SH-SY5Y (cell line): ENCODE data around the gene TSC22D4.

Experiments
- GATA2 ChIP-seq: IDR thresholded peaks from 2 replicates; pipeline ENCODE4 v1.6.1; 2011; ENCODE audit warnings: mild to moderate bottlenecking, low read depth, low read length
- GATA3 ChIP-seq: IDR thresholded peaks from 2 replicates; pipeline ENCODE4 v1.6.1; 2011; ENCODE audit warnings: low read depth, mild to moderate bottlenecking, low read length, moderate library complexity

DNA sequence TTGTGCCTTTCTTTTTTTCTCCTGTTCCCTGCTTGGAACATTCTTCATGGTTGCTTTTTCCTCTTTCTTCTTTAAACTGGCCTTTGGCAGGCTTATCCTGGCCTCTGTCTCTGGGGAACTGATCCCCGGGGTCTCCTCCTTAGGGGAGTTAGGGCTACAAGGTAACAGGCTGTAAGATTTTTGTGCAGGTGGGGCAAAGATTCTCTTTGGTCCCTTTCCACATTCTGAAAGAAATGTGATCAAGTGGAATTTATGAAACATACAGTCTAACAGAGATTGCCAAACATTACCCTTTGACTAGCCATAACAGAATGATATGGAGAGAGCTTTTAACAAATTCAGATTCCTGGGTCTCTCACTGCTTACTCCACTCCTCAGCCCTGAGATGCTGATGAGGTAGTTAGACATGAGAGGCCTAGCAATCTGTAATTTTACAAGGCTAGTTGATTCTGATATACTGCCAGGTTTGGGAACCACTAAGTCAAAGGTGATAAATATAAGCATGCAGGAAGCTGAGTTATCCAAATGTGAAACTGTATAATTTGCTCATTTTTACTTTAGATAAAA is 59.3 kb downstream of the TSC22D4 start:
- TF ChIP-seq GATA2 (no peak), GATA3 (no peak)
